K562 (cell line): ENCODE results near the gene POLR2A. TPM values are rescaled to one million over a fixed set of nuclear protein-coding genes. Genes with fewer than 3 reads are reported as not detected.

ENCODE experiments used
- CHD4 ChIP-seq: fragments of 200-600 bp; sonication (generic); IDR thresholded peaks from 3 replicates; pipeline ENCODE4 v1.6.1; 2012; ENCODE audit warnings: low read depth, mild to moderate bottlenecking, mixed read lengths, low read length, inconsistent platforms; ENCODE audit not compliant: insufficient read depth, insufficient replicate concordance, poor library complexity, severe bottlenecking
- GATAD2B ChIP-seq: fragments of 450-650 bp; IDR thresholded peaks from 2 replicates; pipeline ENCODE4 v1.6.1; 2017; ENCODE audit warnings: mild to moderate bottlenecking, borderline replicate concordance
- HMG20A ChIP-seq: fragments of 450-650 bp; formaldehyde crosslinking; conservative IDR thresholded peaks from 2 replicates; pipeline ENCODE4 v1.4.0; 2020; ENCODE audit warnings: mild to moderate bottlenecking, mixed read lengths
- KLF16 ChIP-seq: IDR thresholded peaks from 2 replicates; pipeline ENCODE4 v1.6.1; 2016; ENCODE audit warnings: antibody characterized with exemption
- NFE2 ChIP-seq: IDR thresholded peaks from 2 replicates; pipeline ENCODE4 v1.6.1; 2014; ENCODE audit warnings: antibody characterized with exemption, low read depth
- POLR2H ChIP-seq: IDR thresholded peaks from 2 replicates; pipeline ENCODE4 v1.6.1; 2016; ENCODE audit warnings: missing genetic modification characterization, low read depth, mild to moderate bottlenecking, control low read depth, missing compliant biosample characterization, moderate library complexity
- SNRNP70 ChIP-seq: fragments of 200-400 bp; formaldehyde crosslinking; optimal IDR thresholded peaks from 2 replicates; pipeline ENCODE3; 2017; ENCODE audit warnings: low read depth, low read length
- XRCC5 ChIP-seq: fragments of 200-400 bp; formaldehyde crosslinking; IDR thresholded peaks from 2 replicates; pipeline ENCODE4 v1.6.1; 2017; ENCODE audit warnings: low read depth, mild to moderate bottlenecking, low read length
- ZNF583 ChIP-seq: fragments of 250-450 bp; sonication (Bioruptor Pico); IDR thresholded peaks from 2 replicates; pipeline ENCODE4 v1.4.0; 2020
- polyA plus RNA-seq, 8 experiments: library from polyadenylated mRNA; depleted of rRNA in 4 of 8; stranded (reverse) in 5 of 8; unstranded in 3 of 8; fragments of >200 nt; fragmentation: Nextera tagmentation in 2 of 8; fragmentation: Illumina TruSeq in 1 of 8; extraction: Ambion mirVana in 2 of 8; extraction: Trizol in 1 of 8; gene quantifications; 2 replicates each; pipeline versions ENCODE4 v1.2.1 to v1.2.3, GENCODE V29; 2011 to 2014; ENCODE audit warnings: inconsistent platforms in 1 of 8, missing spikeins in 1 of 8
- total RNA-seq, 7 experiments: library from RNA; depleted of rRNA in 6 of 7; stranded (reverse); fragments of >200 nt in 6 of 7; fragmentation: Illumina TruSeq in 2 of 7; extraction: Trizol in 2 of 7; gene quantifications; 2 replicates each; pipeline versions ENCODE4 v1.2.1 to v1.2.3, GENCODE V29; 2011 to 2021; ENCODE audit warnings: low replicate concordance in 1 of 7
- TF ChIP-seq, protein P1 (sequence below): fragments of 450-650 bp; IDR thresholded peaks from 2 replicates; pipeline ENCODE4 v1.6.1; 2016; ENCODE audit warnings: borderline replicate concordance
- TF ChIP-seq, protein P2 (sequence below): fragments of 200-600 bp; sonication (generic); IDR thresholded peaks from one replicate; pipeline ENCODE4 v1.6.1; 2012; ENCODE audit warnings: mild to moderate bottlenecking, low read depth, low read length, inconsistent platforms
- TF ChIP-seq, protein P3 (sequence below): sonication (generic); formaldehyde crosslinking; IDR thresholded peaks from 2 replicates; pipeline ENCODE4 v1.8.0; 2022; ENCODE audit warnings: mild to moderate bottlenecking, missing genetic modification reagents

POLR2A gene
- total and polyA plus RNA-seq, 9 of the 15 experiments (the other 6 are each of a cell fraction or from before 2014, with no cell fraction given): 1.3 to 109 (median 12.4) TPM

DNA sequence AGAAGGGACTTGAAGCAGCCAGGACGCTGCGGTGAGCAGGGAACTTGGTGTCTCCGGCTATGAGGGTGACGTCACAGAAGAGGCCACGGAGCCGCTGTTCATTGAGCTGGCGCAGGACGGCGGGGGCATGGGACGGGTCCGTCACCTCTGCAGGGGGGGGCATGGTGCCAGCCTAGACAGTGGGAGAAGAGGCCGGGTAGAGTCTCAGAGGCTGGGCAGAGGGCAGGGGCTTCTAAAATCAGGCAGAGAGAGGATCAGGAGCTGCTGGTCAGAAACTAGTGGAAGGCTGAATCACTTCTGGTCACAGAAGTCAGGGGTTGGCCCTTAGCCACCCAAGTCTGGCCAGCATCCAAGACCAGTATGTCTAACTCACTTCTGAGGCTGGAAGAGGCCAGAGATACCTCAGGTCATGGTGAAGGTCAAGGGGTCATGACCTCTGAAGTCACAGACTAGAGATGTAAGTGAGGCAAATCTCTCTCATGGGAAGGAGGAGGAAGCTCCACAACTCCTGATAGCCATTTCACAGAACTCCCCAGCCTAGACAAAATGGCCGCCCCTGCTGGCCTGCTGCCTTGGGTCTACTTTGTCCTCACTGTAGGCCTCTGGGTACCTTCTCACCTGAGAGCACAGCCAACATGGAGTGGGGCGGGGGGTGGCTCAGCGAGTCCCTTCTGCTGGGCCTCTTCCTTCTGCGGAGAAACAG lies 17.4 kb upstream of the POLR2A start (continued):
- TF ChIP-seq KLF16: no peak
- no peak for TF ChIP-seq POLR2H
- TF ChIP-seq, protein P1, sequence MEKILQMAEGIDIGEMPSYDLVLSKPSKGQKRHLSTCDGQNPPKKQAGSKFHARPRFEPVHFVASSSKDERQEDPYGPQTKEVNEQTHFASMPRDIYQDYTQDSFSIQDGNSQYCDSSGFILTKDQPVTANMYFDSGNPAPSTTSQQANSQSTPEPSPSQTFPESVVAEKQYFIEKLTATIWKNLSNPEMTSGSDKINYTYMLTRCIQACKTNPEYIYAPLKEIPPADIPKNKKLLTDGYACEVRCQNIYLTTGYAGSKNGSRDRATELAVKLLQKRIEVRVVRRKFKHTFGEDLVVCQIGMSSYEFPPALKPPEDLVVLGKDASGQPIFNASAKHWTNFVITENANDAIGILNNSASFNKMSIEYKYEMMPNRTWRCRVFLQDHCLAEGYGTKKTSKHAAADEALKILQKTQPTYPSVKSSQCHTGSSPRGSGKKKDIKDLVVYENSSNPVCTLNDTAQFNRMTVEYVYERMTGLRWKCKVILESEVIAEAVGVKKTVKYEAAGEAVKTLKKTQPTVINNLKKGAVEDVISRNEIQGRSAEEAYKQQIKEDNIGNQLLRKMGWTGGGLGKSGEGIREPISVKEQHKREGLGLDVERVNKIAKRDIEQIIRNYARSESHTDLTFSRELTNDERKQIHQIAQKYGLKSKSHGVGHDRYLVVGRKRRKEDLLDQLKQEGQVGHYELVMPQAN: no peak
- no peak for TF ChIP-seq GATAD2B
- no peak for TF ChIP-seq SNRNP70
- 0 out of 2 replicates have a peak, but pooled peaks have one; percentile 18 for TF ChIP-seq NFE2
- TF ChIP-seq, protein P2, sequence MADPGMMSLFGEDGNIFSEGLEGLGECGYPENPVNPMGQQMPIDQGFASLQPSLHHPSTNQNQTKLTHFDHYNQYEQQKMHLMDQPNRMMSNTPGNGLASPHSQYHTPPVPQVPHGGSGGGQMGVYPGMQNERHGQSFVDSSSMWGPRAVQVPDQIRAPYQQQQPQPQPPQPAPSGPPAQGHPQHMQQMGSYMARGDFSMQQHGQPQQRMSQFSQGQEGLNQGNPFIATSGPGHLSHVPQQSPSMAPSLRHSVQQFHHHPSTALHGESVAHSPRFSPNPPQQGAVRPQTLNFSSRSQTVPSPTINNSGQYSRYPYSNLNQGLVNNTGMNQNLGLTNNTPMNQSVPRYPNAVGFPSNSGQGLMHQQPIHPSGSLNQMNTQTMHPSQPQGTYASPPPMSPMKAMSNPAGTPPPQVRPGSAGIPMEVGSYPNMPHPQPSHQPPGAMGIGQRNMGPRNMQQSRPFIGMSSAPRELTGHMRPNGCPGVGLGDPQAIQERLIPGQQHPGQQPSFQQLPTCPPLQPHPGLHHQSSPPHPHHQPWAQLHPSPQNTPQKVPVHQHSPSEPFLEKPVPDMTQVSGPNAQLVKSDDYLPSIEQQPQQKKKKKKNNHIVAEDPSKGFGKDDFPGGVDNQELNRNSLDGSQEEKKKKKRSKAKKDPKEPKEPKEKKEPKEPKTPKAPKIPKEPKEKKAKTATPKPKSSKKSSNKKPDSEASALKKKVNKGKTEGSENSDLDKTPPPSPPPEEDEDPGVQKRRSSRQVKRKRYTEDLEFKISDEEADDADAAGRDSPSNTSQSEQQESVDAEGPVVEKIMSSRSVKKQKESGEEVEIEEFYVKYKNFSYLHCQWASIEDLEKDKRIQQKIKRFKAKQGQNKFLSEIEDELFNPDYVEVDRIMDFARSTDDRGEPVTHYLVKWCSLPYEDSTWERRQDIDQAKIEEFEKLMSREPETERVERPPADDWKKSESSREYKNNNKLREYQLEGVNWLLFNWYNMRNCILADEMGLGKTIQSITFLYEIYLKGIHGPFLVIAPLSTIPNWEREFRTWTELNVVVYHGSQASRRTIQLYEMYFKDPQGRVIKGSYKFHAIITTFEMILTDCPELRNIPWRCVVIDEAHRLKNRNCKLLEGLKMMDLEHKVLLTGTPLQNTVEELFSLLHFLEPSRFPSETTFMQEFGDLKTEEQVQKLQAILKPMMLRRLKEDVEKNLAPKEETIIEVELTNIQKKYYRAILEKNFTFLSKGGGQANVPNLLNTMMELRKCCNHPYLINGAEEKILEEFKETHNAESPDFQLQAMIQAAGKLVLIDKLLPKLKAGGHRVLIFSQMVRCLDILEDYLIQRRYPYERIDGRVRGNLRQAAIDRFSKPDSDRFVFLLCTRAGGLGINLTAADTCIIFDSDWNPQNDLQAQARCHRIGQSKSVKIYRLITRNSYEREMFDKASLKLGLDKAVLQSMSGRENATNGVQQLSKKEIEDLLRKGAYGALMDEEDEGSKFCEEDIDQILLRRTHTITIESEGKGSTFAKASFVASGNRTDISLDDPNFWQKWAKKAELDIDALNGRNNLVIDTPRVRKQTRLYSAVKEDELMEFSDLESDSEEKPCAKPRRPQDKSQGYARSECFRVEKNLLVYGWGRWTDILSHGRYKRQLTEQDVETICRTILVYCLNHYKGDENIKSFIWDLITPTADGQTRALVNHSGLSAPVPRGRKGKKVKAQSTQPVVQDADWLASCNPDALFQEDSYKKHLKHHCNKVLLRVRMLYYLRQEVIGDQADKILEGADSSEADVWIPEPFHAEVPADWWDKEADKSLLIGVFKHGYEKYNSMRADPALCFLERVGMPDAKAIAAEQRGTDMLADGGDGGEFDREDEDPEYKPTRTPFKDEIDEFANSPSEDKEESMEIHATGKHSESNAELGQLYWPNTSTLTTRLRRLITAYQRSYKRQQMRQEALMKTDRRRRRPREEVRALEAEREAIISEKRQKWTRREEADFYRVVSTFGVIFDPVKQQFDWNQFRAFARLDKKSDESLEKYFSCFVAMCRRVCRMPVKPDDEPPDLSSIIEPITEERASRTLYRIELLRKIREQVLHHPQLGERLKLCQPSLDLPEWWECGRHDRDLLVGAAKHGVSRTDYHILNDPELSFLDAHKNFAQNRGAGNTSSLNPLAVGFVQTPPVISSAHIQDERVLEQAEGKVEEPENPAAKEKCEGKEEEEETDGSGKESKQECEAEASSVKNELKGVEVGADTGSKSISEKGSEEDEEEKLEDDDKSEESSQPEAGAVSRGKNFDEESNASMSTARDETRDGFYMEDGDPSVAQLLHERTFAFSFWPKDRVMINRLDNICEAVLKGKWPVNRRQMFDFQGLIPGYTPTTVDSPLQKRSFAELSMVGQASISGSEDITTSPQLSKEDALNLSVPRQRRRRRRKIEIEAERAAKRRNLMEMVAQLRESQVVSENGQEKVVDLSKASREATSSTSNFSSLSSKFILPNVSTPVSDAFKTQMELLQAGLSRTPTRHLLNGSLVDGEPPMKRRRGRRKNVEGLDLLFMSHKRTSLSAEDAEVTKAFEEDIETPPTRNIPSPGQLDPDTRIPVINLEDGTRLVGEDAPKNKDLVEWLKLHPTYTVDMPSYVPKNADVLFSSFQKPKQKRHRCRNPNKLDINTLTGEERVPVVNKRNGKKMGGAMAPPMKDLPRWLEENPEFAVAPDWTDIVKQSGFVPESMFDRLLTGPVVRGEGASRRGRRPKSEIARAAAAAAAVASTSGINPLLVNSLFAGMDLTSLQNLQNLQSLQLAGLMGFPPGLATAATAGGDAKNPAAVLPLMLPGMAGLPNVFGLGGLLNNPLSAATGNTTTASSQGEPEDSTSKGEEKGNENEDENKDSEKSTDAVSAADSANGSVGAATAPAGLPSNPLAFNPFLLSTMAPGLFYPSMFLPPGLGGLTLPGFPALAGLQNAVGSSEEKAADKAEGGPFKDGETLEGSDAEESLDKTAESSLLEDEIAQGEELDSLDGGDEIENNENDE: no peak
- no peak for TF ChIP-seq XRCC5
- TF ChIP-seq, protein P3, sequence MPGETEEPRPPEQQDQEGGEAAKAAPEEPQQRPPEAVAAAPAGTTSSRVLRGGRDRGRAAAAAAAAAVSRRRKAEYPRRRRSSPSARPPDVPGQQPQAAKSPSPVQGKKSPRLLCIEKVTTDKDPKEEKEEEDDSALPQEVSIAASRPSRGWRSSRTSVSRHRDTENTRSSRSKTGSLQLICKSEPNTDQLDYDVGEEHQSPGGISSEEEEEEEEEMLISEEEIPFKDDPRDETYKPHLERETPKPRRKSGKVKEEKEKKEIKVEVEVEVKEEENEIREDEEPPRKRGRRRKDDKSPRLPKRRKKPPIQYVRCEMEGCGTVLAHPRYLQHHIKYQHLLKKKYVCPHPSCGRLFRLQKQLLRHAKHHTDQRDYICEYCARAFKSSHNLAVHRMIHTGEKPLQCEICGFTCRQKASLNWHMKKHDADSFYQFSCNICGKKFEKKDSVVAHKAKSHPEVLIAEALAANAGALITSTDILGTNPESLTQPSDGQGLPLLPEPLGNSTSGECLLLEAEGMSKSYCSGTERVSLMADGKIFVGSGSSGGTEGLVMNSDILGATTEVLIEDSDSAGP (CRISPR knock-in tag): no peak
- no peak for TF ChIP-seq HMG20A (CRISPR knock-in tag)
- TF ChIP-seq CHD4: no peak
- no peak for TF ChIP-seq ZNF583
